ENCODE measurements around the gene PTPN11. TPM values are rescaled to one million over a fixed set of nuclear protein-coding genes. Genes with fewer than 3 reads are reported as not detected.

Gene PTPN11
- total and polyA plus RNA-seq, 2 of the 8 experiments (the other 6 are each of a cell fraction or from before 2014, with no cell fraction given) = 28.3 to 133 TPM

- H4K20me1 ChIP-seq (replicated peaks in 1 of 2; ENCODE audit: control insufficient read depth in 1 of 2, insufficient read depth in 2 of 2, low read length in 2 of 2) = no peaks in the 10 kb centered on the region
- no peak overlapping the region for H3K9ac ChIP-seq (replicated peaks in 1 of 4; ENCODE audit: extremely low read depth in 1 of 4, low read depth in 3 of 4, low read length in 3 of 4)
- H3K27ac ChIP-seq (ENCODE audit: low read depth, low read length) = no peak overlapping the region
- no peak overlapping the region for H2BK15ac ChIP-seq (ENCODE audit: low read length)
- H3K9me3 ChIP-seq (ENCODE audit: insufficient read depth in 2 of 2, low read depth in 1 of 2, low read length in 1 of 2) = no peaks in the 10 kb centered on the region
- DNase-seq (ENCODE audit: low read depth in 1 of 2, low spot score in 2 of 2) (no peak), FAIRE-seq (no peak)
- no peak overlapping the region for H2BK12ac ChIP-seq (ENCODE audit: low read depth, low read length)
- ChIA-PET CTCF (ENCODE audit: partially characterized antibody) (interaction anchor here (0.5 to 2.2 kb wide), 5 partner anchors 9 to 463 kb away, joined by 3 to 7 read pairs (median 3); no protein-coding TSS in a partner anchor), POLR2A (ENCODE audit: partially characterized antibody) (interaction anchor here (1.3 kb wide), 1 partner anchor 9 kb away, joined by 4 read pairs; no protein-coding TSS in a partner anchor)
- no peak overlapping the region for H3K14ac ChIP-seq (ENCODE audit: insufficient read length)
- H2BK5ac ChIP-seq (ENCODE audit: low read depth, low read length) = no peak overlapping the region
- H2AK5ac ChIP-seq (ENCODE audit: low read depth, low read length) = no peak overlapping the region
- H4K91ac ChIP-seq (replicated peaks; ENCODE audit: insufficient read length, low read length) = no peak overlapping the region
- H2BK120ac ChIP-seq (replicated peaks; ENCODE audit: low read depth, low read length) = no peak overlapping the region
- no peak overlapping the region for H3K56ac ChIP-seq (replicated peaks; ENCODE audit: insufficient read length, low read depth, low read length)
- H4K5ac ChIP-seq (ENCODE audit: insufficient read length, low read depth, low read length) = no peak overlapping the region
- no peak overlapping the region for H2BK20ac ChIP-seq (ENCODE audit: low read length)
- no peaks in the 10 kb centered on the region for H3K36me3 ChIP-seq (ENCODE audit: control insufficient read depth in 2 of 4, insufficient read depth in 4 of 4, low read length in 3 of 4)
- no peak overlapping the region for H3K23ac ChIP-seq (ENCODE audit: insufficient read length)
- H3K27me3 ChIP-seq (replicated peaks in 1 of 4; ENCODE audit: control insufficient read depth in 3 of 4, extremely low read depth in 1 of 4, insufficient read depth in 3 of 4, low read length in 3 of 4) = no peaks in the 10 kb centered on the region
- H3K4me1 ChIP-seq (replicated peaks in 1 of 4; ENCODE audit: control insufficient read depth in 3 of 4, insufficient read depth in 4 of 4, low read length in 3 of 4) = no peaks in the 10 kb centered on the region
- H3K79me2 ChIP-seq (ENCODE audit: control insufficient read depth in 1 of 2, insufficient read depth in 2 of 2, low read length in 2 of 2) = no peaks in the 10 kb centered on the region
- no peak overlapping the region for H3K4ac ChIP-seq (replicated peaks; ENCODE audit: insufficient read length, low read depth, low read length)
- H2AFZ ChIP-seq (ENCODE audit: low read length) = no peak overlapping the region
- H3K18ac ChIP-seq (ENCODE audit: extremely low read depth, low read length) = no peak overlapping the region
- H3K4me3 ChIP-seq (ENCODE audit: extremely low read depth in 1 of 4, insufficient read depth in 2 of 4, low read depth in 3 of 4, low read length in 4 of 4) = no peak overlapping the region
- H3K79me1 ChIP-seq (ENCODE audit: low read depth, low read length) = no peaks in the 10 kb centered on the region
- peaks cover 3% of the 10 kb centered on the region; the same call in 1 of the 2 replicates for H3K23me2 ChIP-seq (ENCODE audit: low read depth, low read length)
- 92% methylated on average over 2 of the region's 2 CpGs; no CpG with 5 or more reads in 1 of the 2 experiments for WGBS, 2 experiments (ENCODE audit: extremely low coverage in 1 of 2, insufficient coverage in 1 of 2, insufficient read length in 1 of 2, insufficient replicate concordance in 2 of 2, low coverage in 1 of 2, low lambda C conversion rate in 2 of 2, missing lambda C conversion rate in 1 of 2)
- no peak overlapping the region for H4K8ac ChIP-seq (ENCODE audit: extremely low read depth, insufficient read depth, low read length)
- no peak overlapping the region for H3K4me2 ChIP-seq (ENCODE audit: insufficient read depth in 1 of 2, low read depth in 2 of 2, low read length in 2 of 2)
- TF ChIP-seq RXRA (IDR thresholded peaks at IDR 0.05; ENCODE audit: insufficient read depth, low read depth, low read length) = no peak
- no peak for TF ChIP-seq KDM5A (IDR thresholded peaks at IDR 0.05; ENCODE audit: low read length)
- TF ChIP-seq SRF (IDR thresholded peaks at IDR 0.05; ENCODE audit: low read depth, low read length) = no peak
- no peak for TF ChIP-seq CREB1 (IDR thresholded peaks at IDR 0.05)
- TF ChIP-seq MAFK (IDR thresholded peaks at IDR 0.05; ENCODE audit: low read depth, low read length) = no peak
- no peak for TF ChIP-seq SP2 (IDR thresholded peaks at IDR 0.05; ENCODE audit: low read length)
- no peak for TF ChIP-seq ZNF274 (IDR thresholded peaks at IDR 0.05; ENCODE audit: borderline replicate concordance, extremely low read depth, low read length)
- TF ChIP-seq ASH2L (IDR thresholded peaks at IDR 0.05; ENCODE audit: low read length) = no peak
- no peak for TF ChIP-seq POU5F1 (IDR thresholded peaks at IDR 0.05; ENCODE audit: low read depth, low read length)
- no peak for TF ChIP-seq EP300 (IDR thresholded peaks at IDR 0.05; ENCODE audit: borderline replicate concordance in 1 of 2, low read depth in 2 of 2, low read length in 2 of 2)
- TF ChIP-seq KDM1A (IDR thresholded peaks at IDR 0.05; ENCODE audit: borderline replicate concordance, low read length) = no peak
- TF ChIP-seq SP1 (IDR thresholded peaks at IDR 0.05; ENCODE audit: low read depth, low read length) = no peak
- no peak for TF ChIP-seq TBP (IDR thresholded peaks at IDR 0.05; ENCODE audit: low read depth, low read length)
- no peak for TF ChIP-seq TAF1 (IDR thresholded peaks at IDR 0.05; ENCODE audit: low read depth, low read length)
- no peak for TF ChIP-seq KDM4A (IDR thresholded peaks at IDR 0.05; ENCODE audit: low read depth, low read length, severe bottlenecking)
- no peak for TF ChIP-seq HDAC6 (IDR thresholded peaks at IDR 0.05; ENCODE audit: low read depth, low read length)
Observed at GRCh38 chr12:112530941-112531340, 112.2 kb downstream of the PTPN11 start.
